Measurements from ENCODE around the gene CT45A3. TPM values are rescaled to one million over a fixed set of nuclear protein-coding genes. Genes with fewer than 3 reads are reported as not detected.
"Not testable (repeated sequence)": the region's sequence is repeated elsewhere in the genome, so short reads cannot be mapped to it uniquely, and the experiment has no call there.

The CT45A3 gene, protein sequence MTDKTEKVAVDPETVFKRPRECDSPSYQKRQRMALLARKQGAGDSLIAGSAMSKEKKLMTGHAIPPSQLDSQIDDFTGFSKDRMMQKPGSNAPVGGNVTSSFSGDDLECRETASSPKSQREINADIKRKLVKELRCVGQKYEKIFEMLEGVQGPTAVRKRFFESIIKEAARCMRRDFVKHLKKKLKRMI
- total RNA-seq: not detected

DNA sequence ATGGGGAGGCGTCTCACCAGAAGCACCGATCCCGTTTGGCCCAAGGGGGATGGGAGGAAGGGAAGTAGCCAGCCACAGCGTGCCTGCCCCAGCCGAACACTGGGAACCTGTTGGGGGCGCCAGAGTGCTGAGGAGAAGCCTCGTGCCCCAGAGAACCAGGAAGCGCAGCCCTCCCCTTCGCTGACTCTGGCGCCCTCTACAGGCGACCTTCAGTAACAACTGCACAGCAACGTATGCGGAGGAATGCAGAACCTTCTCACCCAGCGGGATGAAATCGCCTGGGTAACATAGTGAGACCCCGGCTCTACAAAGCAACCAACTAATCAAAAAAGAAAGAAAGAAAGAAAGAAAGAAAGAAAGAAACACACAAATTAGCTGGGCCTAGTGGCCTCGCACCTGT lies at the start of gene CT45A3:
CT45A3 (minus strand) TSS at position 101 of the 400 bp plus-strand sequence. CDS start 3,747 bp downstream, outside the sequence.
- WGBS, 2 donors: no CpG with 5 or more reads among the region's 17 CpGs
- H3K4me3 ChIP-seq (ENCODE audit: low read depth, poor library complexity, severe bottlenecking); intact Hi-C loops (cut with DNase I; ENCODE audit: low total_unique reads); DNase-seq (ENCODE audit: low spot score in 2 of 2): not testable (repeated sequence)

DNA sequence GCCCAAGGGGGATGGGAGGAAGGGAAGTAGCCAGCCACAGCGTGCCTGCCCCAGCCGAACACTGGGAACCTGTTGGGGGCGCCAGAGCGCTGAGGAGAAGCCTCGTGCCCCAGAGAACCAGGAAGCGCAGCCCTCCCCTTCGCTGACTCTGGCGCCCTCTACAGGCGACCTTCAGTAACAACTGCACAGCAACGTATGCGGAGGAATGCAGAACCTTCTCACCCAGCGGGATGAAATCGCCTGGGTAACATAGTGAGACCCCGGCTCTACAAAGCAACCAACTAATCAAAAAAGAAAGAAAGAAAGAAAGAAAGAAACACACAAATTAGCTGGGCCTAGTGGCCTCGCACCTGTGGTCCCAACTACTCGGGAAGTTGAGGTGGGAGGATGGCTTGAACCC lies 34.7 kb upstream of the CT45A3 start, which contains the start of gene CT45A6:
CT45A6 (minus strand) TSS at position 101 of the 400 bp plus-strand sequence. CDS start 3,794 bp downstream, outside the sequence.
- intact Hi-C loops (cut with DNase I; ENCODE audit: low total_unique reads); H3K4me3 ChIP-seq (ENCODE audit: low read depth, poor library complexity, severe bottlenecking); DNase-seq (ENCODE audit: low spot score in 2 of 2): not testable (repeated sequence)
- WGBS, 2 donors: no CpG with 5 or more reads among the region's 16 CpGs

DNA sequence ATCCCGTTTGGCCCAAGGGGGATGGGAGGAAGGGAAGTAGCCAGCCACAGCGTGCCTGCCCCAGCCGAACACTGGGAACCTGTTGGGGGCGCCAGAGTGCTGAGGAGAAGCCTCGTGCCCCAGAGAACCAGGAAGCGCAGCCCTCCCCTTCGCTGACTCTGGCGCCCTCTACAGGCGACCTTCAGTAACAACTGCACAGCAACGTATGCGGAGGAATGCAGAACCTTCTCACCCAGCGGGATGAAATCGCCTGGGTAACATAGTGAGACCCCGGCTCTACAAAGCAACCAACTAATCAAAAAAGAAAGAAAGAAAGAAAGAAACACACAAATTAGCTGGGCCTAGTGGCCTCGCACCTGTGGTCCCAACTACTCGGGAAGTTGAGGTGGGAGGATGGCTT lies 17.4 kb upstream of the CT45A3 start, which contains the start of gene CT45A5:
CT45A5 (minus strand) TSS at position 101 of the 400 bp plus-strand sequence. CDS start 3,774 bp downstream, outside the sequence.
- intact Hi-C loops (cut with DNase I; ENCODE audit: low total_unique reads); H3K4me3 ChIP-seq (ENCODE audit: low read depth, poor library complexity, severe bottlenecking); DNase-seq (ENCODE audit: low spot score in 2 of 2): not testable (repeated sequence)
- no CpG with 5 or more reads among the region's 16 CpGs for WGBS, 2 donors

DNA sequence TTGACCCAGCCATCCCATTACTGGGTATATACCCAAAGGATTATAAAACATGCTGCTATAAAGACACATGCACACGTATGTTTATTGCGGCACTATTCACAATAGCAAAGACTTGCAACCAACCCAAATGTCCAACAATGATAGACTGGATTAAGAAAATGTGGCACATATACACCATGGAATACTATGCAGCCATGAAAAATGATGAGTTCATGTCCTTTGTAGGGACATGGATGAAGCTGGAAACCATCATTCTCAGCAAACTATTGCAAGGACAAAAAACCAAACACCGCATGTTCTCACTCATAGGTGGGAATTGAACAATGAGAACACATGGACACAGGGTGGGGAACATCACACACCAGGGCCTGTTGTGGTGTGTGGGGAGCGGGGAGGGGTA lies 23.3 kb downstream of the CT45A3 start:
- DNase-seq (ENCODE audit: low spot score in 2 of 2); intact Hi-C loops (cut with DNase I; ENCODE audit: low total_unique reads); H3K4me3 ChIP-seq (ENCODE audit: low read depth, poor library complexity, severe bottlenecking): not testable (repeated sequence)
- 94 to 95% methylated on average over 4 of the region's 4 CpGs for WGBS, 2 donors

DNA sequence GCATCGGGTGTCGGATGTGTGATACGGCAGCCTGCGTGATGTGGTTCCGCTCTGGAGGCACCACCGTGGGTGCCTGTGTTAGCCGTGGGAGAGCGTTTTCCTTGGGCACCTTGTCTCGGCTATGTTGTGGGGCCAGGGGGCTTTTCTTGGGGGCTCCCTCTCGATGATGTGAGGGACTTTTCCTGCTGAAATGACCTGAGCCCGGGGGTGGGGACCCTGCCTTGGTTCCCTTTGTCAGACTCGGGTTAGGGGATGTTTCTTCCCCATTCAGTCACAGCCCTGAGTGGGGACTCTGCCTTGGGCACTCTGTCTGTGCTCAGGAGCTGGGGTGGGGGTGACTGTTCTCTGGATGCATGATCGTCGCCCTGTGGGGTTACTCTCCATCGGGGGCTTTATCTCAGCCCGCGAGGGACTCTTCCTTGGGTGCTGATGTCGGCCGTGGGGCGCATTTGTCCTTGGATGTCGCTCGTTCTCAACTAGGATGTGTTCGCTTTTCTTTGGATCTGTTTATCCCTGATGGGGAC lies 26.7 kb downstream of the CT45A3 start:
- intact Hi-C loops (cut with DNase I; ENCODE audit: low total_unique reads): no loop called here
- 91 to 92% methylated on average over 23 of the region's 23 CpGs for WGBS, 2 donors

DNA sequence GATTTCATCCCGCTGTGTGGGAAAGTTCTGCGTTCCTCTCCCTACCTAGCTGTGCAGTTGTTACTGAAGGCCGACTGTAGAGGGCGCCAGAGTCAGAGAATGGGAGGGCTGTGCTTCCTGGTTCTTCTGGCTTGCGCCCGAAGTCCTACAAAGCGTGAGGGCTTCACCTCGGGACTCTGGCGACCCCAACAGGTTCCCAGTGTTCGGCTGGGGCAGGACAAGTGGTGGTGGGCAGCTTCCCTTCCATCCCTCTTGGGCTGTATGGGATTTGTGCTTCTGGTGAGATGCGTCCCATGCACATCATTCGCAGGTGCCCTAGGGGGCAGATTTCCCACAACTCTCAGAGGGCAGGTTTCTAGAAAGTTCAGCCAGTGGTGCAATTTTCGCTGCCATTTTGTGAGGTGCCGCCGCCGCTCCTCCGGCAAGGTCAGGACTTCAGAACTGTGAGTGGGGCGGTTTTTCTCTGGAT lies 27.3 kb downstream of the CT45A3 start:
- intact Hi-C loops (cut with DNase I; ENCODE audit: low total_unique reads): no loop called here
- WGBS, 2 donors: 62 to 79% methylated on average over 9 to 18 of the region's 18 CpGs
- peak in 1 of 2 donors; percentile 73 for DNase-seq (ENCODE audit: low spot score in 2 of 2)
- TF ChIP-seq, protein P1, sequence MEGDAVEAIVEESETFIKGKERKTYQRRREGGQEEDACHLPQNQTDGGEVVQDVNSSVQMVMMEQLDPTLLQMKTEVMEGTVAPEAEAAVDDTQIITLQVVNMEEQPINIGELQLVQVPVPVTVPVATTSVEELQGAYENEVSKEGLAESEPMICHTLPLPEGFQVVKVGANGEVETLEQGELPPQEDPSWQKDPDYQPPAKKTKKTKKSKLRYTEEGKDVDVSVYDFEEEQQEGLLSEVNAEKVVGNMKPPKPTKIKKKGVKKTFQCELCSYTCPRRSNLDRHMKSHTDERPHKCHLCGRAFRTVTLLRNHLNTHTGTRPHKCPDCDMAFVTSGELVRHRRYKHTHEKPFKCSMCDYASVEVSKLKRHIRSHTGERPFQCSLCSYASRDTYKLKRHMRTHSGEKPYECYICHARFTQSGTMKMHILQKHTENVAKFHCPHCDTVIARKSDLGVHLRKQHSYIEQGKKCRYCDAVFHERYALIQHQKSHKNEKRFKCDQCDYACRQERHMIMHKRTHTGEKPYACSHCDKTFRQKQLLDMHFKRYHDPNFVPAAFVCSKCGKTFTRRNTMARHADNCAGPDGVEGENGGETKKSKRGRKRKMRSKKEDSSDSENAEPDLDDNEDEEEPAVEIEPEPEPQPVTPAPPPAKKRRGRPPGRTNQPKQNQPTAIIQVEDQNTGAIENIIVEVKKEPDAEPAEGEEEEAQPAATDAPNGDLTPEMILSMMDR (IDR thresholded peaks at IDR 0.05): no peak
- no peak for TF ChIP-seq POLR2A (IDR thresholded peaks at IDR 0.05)
- no peak overlapping the region for H3K4me3 ChIP-seq (ENCODE audit: low read depth, poor library complexity, severe bottlenecking)

More for the DNA sequence above, 26.7 kb downstream of the CT45A3 start:
- TF ChIP-seq, protein P1 (IDR thresholded peaks at IDR 0.05): no peak
- no peak for TF ChIP-seq POLR2A (IDR thresholded peaks at IDR 0.05)
- H3K4me3 ChIP-seq (ENCODE audit: low read depth, poor library complexity, severe bottlenecking): no peak overlapping the region
- DNase-seq (ENCODE audit: low spot score in 2 of 2): no peak

DNA sequence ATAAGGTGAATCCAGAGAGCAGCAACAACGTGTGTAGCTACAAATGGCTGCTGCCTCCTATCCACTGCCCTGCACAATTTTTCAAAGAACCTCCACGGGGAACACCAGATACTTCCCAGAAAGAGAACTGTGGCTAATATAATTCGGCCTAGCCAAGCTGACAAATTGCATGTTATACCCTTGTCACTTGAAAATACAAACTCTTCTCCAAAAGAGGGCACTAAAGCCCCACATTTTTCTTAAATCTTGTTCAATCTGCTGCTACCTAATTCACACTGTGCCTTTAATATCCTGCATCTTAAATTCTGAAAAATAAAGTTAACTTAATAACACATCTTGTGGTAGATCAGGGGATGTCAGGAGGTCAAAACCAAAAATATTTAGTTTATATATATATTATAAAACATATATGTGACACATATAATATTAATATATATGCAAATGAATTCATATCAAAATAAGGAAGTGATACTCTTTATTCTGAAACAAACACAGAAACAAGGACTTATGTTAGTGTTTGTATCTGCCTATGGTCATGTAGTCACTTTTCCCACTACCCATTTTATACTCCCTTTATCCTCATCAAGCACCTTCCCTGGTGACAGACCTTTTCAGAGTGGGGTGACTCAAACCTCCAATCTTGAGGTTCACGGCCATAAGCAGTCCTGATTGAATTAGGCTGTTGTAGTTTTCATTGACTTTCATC lies 30.5 kb downstream of the CT45A3 start:
- intact Hi-C loops (cut with DNase I; ENCODE audit: low total_unique reads): no loop called here
- TF ChIP-seq POLR2A (IDR thresholded peaks at IDR 0.05): no peak
- TF ChIP-seq, protein P1 (IDR thresholded peaks at IDR 0.05): no peak
- 45% methylated on average over 4 of the region's 4 CpGs for WGBS, 2 donors
- H3K4me3 ChIP-seq (ENCODE audit: low read depth, poor library complexity, severe bottlenecking): no peak overlapping the region
- DNase-seq (ENCODE audit: low spot score in 2 of 2): no peak

DNA sequence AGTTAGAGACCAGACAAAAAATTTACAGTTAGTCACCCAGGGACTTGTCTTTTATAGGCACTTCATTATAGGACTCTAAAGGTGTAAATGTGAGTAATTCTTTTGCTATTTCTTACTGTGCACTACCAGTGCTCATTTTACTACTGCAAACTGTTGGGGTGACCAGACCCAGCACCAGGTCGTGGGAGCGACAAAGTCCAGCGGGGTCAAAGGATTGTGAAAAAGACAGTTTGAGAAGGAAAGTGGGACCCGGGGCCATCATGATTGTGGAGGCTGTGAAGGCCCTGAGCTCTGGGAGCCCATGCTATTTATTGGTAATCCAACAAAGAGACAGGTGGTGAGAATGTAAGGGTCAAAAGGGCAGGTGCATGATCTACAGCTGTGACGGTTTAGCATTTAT lies 33.3 kb downstream of the CT45A3 start:
- DNase-seq (ENCODE audit: low spot score in 2 of 2); intact Hi-C loops (cut with DNase I; ENCODE audit: low total_unique reads); H3K4me3 ChIP-seq (ENCODE audit: low read depth, poor library complexity, severe bottlenecking): not testable (repeated sequence)
- WGBS, 2 donors: 48 to 54% methylated on average over 5 of the region's 5 CpGs
